GM18517 (cell line): ENCODE data around the gene HS6ST3.

ENCODE experiments used
- ATAC-seq: cut with Tn5 transposase; IDR thresholded peaks from one replicate; pipeline ENCODE4 v1.9.1; 2021; ENCODE audit warnings: mild to moderate bottlenecking, moderate library complexity; ENCODE audit not compliant: unreplicated experiment

The HS6ST3 gene

GRCh38 chr13:96525715-96526114 lies 435.8 kb downstream of the HS6ST3 start:
- no peak for ATAC-seq

GRCh38 chr13:96527497-96527896 lies 437.6 kb downstream of the HS6ST3 start:
- ATAC-seq = no peak

- ATAC-seq = no peak
Observed at GRCh38 chr13:96532804-96533203, 442.9 kb downstream of the HS6ST3 start.

DNA sequence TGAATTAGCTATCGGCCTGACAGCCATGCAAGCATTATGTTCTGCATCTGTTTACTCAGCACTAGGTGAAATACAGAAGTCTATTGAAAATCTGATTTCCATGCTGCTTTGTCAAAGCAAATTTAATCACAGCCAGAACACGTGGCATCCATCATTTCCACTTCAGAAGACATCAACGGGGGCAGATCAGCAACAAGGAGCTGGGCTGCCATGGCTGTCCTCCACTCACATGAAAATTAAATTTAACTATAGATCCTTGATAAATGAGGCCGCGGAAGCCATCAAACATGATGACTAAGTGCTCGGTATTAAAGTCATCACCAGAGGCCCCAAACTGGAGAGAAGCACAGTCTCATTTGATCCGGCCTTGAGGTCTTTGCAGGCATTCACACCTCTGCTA lies 443.5 kb downstream of the HS6ST3 start:
- no peak for ATAC-seq

- ATAC-seq = no peak
Observed at GRCh38 chr13:96539791-96540190, 449.9 kb downstream of the HS6ST3 start.

DNA sequence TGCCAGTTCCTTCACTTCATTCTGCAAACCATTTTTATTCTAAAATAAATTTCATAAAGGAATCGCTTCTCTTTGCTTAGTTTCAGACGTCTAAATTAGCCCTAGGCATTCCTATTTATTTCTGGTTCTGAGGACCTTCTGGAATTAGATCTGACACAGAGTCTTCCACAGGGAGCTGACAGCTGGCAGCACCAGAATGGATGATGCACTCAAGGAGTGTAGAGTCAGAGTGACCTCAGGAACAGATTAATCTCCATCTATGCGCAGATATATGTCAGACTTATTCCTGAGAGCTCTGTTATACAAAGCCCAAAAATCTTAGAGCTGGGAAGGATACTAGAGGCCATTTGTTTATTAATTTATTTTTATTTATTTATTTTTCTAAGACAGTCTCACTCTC lies 450.8 kb downstream of the HS6ST3 start:
- no peak for ATAC-seq

GRCh38 chr13:96542986-96543385 lies 453.1 kb downstream of the HS6ST3 start:
- ATAC-seq = no peak

- no peak for ATAC-seq
Observed at GRCh38 chr13:96544957-96545356, 455.1 kb downstream of the HS6ST3 start.

- ATAC-seq = no peak
Observed at GRCh38 chr13:96546463-96546862, 456.6 kb downstream of the HS6ST3 start.

GRCh38 chr13:96551546-96551945 lies 461.6 kb downstream of the HS6ST3 start:
- ATAC-seq = no peak

DNA sequence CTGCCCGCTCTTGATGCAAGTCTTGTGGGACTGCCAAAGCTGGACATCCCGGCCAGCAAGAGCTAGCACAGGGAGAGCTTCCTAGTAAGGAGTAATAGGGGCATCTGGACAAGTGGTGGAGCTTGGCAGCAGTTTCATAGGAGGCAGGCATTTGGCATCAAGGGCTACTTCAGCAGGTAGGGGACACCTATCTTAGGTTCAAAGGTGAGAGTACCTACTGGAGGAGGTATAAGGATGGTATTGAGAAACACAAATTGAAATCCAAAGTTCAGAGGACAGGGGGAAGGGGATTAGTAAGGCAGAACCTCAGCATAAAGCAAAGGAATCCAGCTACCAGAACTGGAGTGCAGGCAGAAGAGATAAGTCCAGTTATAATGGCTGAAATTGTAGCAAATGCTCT lies 462.7 kb downstream of the HS6ST3 start:
- ATAC-seq = no peak

- ATAC-seq = no peak
Observed at GRCh38 chr13:96553796-96554195, 463.9 kb downstream of the HS6ST3 start.

GRCh38 chr13:96573563-96573962 lies 483.7 kb downstream of the HS6ST3 start:
- no peak for ATAC-seq

- ATAC-seq = no peak
Observed at GRCh38 chr13:96575423-96576320, 485.8 kb downstream of the HS6ST3 start.

- ATAC-seq = no peak
Observed at GRCh38 chr13:96581741-96582140, 491.8 kb downstream of the HS6ST3 start.

- ATAC-seq = no peak
Observed at GRCh38 chr13:96615252-96615651, 525.3 kb downstream of the HS6ST3 start.

DNA sequence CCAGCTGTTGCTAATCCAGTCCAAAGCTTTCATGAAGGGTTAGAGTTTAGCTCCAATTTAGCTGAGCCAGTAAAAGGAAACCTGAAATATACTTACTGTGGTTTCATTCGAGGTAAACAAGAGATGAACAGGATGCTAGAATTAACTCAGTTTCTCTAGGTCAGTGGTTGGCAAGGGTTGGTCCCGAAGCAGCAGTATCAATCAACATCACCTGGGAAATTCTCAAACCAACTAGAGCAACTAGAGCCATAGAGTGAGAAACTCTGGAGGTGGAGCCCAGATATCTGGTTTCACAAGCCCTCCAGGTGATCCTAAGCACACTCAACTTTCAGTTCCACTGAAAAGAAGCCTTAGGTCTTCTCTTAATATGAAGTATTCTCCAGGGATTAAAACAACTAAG lies 527.6 kb downstream of the HS6ST3 start:
- ATAC-seq = no peak

DNA sequence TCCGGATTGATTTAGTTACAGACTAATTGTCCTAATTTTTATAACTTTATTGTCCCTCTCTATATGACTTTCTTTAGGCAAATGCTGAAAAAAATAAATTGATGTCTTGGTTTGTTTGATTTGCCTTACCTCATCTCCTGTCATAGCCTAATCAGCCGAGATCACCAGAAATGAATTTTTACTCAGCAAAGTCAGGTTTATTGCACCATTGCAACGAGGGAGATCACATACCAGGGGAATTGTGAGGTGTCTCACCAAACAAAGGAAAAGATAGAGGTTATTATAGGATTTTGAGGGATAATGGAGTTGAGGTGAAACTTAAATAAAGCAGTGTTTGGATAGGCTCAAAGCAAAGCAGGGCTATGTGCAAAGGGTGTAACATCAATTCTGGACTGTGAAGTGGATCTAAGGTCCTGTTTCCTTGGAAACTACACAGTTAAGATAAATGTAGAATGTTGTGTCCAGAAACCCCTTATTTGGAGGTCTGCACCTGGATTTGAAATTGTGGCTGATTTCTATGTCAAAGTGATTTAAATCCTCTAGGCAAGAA lies 531.8 kb downstream of the HS6ST3 start:
- ATAC-seq = no peak

GRCh38 chr13:96629331-96629730 lies 539.4 kb downstream of the HS6ST3 start:
- no peak for ATAC-seq

DNA sequence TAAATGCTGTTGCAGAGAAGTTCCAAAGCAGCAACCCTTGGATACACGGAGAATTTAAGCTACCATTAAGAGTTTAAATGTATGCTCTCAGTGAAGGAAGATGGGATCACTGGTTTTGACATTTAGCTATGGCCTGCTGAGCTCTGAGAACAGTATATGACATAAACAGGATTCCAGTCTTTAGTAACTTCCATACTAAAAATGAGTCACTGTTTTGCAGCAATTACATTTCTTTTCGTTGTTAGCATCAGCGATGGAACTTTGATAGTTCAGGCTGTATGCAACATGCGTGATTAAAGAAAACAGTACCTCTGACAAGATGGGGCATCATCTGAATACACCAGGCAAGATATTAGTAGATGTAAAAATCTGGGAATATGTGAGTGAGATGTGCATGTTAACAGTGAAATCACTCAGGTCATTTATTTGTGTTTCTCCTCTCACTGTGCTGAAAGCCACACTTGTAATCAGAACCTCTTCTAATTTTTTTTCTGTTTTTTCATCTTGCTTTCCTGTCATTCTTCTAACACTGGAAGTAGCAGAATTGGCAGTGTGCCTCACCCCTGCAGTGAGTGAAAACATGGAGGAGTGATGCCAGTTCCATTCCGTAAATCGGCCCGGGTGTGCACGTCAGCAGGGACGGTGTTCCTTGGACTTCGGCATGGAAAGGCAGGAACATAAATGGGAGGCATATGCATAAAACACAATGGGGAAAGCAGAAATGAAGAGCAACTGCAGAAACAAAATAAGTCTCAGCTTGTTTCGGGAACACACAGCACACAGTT lies 542.8 kb downstream of the HS6ST3 start:
- no peak for ATAC-seq

GRCh38 chr13:96636001-96636709 lies 546.2 kb downstream of the HS6ST3 start:
- no peak for ATAC-seq
